Midbrain (tissue), 1 donor: ENCODE results near the gene PCSK1N.
"Not testable (repeated sequence)": the region's sequence is repeated elsewhere in the genome, so short reads cannot be mapped to it uniquely, and the experiment has no call there.

Experiments used
- DNase-seq: peaks from one replicate; lab custom pipeline; 2025; lab: John Stamatoyannopoulos, UW

Gene PCSK1N, protein sequence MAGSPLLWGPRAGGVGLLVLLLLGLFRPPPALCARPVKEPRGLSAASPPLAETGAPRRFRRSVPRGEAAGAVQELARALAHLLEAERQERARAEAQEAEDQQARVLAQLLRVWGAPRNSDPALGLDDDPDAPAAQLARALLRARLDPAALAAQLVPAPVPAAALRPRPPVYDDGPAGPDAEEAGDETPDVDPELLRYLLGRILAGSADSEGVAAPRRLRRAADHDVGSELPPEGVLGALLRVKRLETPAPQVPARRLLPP

GRCh38 chrX:48835524-48836329 lies at the start of gene PCSK1N:
Gene PCSK1N, minus strand, starts transcription at chrX:48835610. Its CDS starts 78 bp downstream, at chrX:48835532.
- peak; percentile 16 for DNase-seq

GRCh38 chrX:48883729-48884128 lies 48.3 kb upstream of the PCSK1N start:
- DNase-seq = no peak

DNA sequence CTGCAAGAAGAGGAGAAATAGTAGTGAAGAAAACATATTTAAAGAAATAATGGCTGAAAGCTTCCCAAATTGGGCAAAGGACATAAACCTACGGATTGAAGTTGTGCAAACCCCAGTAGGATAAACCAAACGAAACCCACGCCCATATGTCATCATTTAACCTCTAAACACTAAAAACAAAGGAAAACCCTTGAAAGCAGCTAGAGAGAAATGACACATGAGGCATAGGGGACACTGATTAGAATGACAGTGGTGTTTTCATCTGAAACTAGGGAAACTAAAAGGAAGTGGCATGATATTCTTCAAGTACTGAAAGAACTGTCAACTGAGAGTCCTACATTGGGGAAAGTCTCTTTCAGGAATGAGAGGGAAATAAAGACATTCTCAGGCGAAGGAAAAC lies 41.5 kb upstream of the PCSK1N start:
- not testable (repeated sequence) for DNase-seq

DNA sequence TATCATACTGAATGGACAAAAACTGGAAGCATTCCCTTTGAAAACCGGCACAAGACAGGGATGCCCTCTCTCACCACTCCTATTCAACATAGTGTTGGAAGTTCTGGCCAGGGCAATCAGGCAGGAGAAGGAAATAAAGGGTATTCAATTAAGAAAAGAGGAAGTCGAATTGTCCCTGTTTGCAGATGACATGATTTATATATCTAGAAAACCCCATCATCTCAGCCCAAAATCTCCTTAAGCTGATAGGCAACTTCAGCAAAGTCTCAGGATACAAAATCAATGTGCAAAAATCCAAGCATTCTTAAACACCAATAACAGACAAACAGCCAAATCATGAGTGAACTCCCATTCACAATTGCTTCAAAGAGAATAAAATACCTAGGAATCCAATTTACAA lies 36.6 kb upstream of the PCSK1N start:
- DNase-seq = not testable (repeated sequence)

- DNase-seq = no peak
Observed at GRCh38 chrX:48864210-48864609, 28.8 kb upstream of the PCSK1N start.

DNA sequence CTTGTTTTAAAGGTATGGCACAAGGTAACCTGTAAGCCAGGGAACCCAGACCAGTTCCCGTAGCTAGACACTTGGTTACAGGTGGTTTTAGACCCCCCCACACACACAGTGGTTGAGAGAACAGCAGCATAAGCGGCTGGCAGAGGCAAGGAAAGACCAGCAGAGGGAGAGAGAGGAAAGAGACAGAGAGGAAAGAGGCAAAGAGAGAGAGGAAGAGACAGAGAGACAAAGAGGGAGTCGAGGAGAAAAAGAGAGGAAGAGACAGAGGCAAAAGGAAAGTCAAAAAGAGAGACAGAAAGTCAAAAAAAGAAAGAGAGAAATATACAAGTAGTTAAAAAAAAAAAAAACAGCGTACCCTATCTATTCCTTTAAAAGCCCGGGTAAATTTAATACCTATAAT lies 19.5 kb upstream of the PCSK1N start:
- DNase-seq = peak; percentile 1

- DNase-seq = not testable (repeated sequence)
Observed at GRCh38 chrX:48854121-48854804, 18.9 kb upstream of the PCSK1N start.

DNA sequence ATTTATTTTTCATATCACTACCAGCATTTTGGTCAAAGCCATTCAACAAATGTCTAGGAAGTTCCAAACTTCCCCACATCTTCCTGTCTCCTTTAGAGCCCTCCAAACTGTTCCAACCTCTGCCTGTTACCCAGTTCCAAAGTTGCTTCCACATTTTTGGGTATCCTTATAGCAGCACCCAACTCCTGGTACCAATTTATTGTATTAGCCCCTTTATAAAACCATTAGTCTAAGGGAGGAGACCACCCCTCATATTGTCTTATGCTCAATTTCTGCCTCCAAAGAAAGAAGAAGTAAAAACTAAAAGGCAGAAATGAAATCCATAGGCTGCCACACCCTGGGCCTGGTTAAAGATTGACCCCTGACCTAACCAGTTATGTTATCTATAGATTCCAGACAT lies 18.1 kb upstream of the PCSK1N start:
- DNase-seq = not testable (repeated sequence)

- no peak for DNase-seq
Observed at GRCh38 chrX:48852857-48853256, 17.4 kb upstream of the PCSK1N start.

GRCh38 chrX:48848847-48849246 lies 13.4 kb upstream of the PCSK1N start:
- DNase-seq = no peak

DNA sequence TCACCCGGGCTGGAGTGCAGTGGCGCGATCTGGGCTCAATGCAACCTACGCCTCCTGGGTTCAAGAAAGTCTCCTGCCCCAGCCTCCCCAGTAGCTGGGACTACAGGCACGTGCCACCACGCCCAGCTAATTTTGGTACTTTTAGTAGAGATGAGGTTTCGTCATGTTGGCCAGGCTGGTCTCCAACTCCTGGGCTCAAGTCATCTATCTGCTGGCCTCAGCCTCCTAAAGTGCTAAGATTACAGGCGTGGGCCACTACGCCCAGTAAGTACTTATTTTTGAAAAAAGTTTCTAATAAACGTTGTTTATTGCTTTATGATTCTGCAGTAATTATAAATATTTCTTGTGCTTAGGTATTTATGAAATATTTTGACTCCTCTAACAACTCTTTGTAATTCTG lies 4.3 kb upstream of the PCSK1N start:
- DNase-seq = no peak

GRCh38 chrX:48834383-48834709 lies 1.1 kb downstream of the PCSK1N start:
- no peak for DNase-seq

DNA sequence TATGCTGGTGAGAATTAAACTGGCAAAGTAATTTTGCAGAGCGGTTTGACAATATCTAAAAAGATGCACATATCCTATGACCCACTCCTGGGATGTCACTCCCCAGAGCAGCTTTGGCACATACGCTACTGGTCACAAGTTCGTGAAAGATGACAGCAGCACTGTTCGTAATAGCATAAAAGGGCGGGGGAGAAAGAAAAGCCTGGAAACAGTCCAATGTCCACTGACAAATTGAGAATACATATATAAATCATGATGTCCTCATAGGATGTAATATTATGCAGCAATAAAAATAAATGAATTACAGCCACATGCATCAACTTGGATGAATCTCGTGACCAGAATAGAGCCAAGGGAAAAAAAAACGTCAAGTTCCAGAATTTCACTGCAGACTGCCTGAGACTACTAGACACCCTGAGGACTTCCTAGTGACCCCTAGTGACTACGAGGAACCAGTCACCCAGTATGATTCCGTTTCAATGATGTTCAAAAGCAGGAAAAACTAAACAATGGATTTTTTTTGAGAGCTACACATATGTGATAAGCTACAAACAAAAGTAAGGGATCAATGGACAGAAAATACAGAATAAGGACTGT lies 1.8 kb downstream of the PCSK1N start:
- DNase-seq = peak; percentile 0

- DNase-seq = no peak
Observed at GRCh38 chrX:48831909-48832291, 3.5 kb downstream of the PCSK1N start.

DNA sequence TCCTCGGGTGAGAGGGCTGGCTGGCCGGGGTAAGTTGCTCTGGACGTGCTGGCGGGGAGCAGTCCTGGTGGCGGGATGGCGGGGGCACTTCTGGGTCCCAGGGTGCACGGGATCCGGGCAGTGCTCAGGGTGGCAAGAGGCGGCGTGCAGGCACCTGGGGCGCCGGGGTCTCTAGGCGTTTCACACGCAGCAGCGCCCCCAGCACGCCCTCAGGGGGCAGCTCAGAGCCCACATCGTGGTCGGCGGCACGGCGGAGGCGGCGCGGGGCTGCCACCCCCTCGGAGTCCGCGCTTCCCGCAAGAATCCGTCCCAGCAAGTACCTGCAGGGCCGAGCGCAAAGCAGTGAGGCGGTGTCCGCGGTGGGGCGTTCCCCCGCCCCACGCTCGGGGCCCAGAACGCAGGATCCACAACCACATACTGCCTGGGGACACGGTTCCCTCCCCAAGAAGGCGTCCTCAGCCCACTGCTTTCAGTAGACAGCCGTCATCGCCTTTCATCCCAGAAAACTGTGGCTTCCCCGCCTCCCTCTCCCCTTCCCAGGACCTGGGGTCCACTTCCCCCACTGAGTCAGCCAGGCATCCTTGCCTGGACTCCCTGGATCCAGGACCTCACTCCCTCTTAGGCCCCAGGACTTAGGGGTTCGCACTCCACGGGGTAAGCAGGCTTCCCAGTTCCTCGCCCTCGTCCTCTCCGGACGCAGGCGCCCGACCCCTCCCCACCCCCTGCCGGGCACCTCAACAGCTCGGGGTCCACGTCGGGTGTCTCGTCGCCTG lies 4.1 kb downstream of the PCSK1N start:
- DNase-seq = no peak

GRCh38 chrX:48829016-48829735 lies 6.2 kb downstream of the PCSK1N start:
- DNase-seq = no peak

- DNase-seq = no peak
Observed at GRCh38 chrX:48827654-48827968, 7.8 kb downstream of the PCSK1N start.

GRCh38 chrX:48826876-48827653 lies 8.3 kb downstream of the PCSK1N start:
- DNase-seq = no peak

DNA sequence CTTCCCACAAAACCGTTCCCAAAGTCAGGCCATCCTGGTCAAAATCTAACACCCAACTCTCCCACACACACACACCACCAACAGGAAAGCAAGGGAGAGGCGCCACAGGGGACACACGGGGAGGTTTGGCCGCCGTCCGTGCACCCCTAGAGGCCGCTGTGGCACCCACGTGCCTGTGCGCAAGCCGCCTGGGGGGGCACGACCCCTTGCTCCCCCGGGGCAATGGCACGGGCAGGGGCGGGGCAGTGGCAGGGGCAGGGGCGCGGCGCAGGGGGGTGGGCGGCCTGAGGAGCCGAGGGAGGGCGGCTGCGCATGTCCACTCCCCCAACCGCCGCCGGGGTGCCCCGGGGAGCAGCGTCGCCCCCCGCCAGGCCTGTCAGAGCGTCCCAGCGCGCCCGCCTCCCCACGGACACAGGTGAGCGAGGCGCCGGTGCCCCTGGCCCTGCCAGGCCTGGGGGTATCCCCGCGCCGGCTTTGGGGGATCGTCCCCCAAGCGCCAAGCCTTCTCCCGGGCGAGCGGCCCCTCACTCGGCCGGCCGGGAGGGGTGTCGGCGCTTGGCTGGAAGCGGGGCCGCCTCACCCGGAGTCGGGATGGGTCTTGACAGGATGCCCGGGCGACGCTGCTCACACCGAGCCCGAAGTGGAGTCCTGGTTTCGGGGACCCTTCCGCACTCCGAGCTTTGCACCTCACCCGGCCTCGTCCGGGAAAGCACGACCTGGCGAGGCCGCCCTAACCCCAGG lies 9.1 kb downstream of the PCSK1N start, which contains the start of gene ERAS:
ERAS (plus strand) TSS at position 379 of the 741 bp plus-strand sequence. CDS start 2,611 bp downstream, outside the sequence.
- no peak for DNase-seq

DNA sequence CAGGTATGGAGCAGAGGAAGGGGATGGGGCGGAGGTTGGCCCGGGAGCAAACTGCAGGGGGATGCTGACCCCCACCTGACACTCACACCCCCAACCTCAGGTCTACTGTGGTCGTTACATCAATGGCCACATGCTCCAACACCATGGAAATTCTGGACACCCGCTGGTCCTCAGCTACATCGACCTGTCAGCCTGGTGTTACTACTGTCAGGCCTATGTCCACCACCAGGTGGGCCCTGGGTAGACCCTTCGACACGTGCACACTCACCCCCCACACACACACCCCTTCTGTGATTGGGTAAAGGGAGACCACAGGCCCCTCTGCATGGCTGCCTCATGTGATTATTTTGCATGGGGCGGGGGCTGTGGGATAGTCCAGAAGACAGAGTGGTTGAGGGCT lies 11.3 kb downstream of the PCSK1N start:
- no peak for DNase-seq
